ENCODE data around the gene AP2M1.
A peak's percentile ranks its signal among the peaks of the same experiment; 100 is the strongest.

DNA sequence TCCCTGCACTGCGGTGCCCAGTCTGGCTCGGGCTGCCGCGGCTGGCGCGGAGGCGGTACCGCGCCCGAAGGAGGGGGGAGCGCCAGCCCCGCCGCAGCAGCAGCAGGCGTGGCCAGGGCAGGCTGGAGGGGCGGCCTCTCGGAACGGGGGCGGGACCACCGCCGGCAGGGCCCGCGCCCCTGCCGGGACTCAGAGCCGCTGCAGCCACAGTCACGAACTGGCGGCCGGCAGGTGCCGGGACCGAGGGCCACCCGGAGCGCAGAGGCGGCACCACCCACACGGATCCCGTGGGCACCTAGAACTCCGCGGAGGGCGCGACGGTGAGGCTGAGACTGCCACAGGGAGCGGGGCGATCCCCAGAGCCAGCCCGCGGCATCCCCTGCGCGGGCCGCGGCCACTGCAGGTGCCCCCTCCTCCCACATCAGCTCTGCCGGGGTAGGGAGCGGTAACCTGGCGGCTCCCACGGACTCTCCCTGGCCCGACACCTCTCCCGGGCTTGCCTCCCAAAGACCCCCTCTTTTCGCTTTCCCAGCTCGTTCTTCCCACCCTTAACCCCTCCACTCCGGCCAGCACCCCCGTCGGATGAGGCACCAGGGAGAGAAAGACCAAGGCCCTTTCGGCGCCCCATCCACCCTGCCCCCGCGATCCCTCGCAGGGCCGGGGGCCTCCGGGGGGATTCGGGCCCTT, 54.9 kb downstream of the AP2M1 start, which contains the start of gene VWA5B2:
- TF ChIP-seq MAFK (IDR thresholded peaks at IDR 0.05; ENCODE audit: low read depth, low read length) (no peak), CTCF (IDR thresholded peaks at IDR 0.05; ENCODE audit: control extremely low read depth in 1 of 3, insufficient read depth in 1 of 3, low read depth in 1 of 3, low read length in 3 of 3) (peak in 2 of 3 experiments; percentile 14 to 15; a peak in 1 of 4 replicates), POLR2A (IDR thresholded peaks at IDR 0.05; ENCODE audit: control extremely low read depth in 1 of 2, low read depth in 2 of 2, low read length in 2 of 2) (no peak), SRF (IDR thresholded peaks at IDR 0.05; ENCODE audit: low read depth, low read length) (no peak), RFX5 (IDR thresholded peaks at IDR 0.05; ENCODE audit: borderline replicate concordance, low read depth, low read length) (no peak), POLR2AphosphoS5 (IDR thresholded peaks at IDR 0.05; ENCODE audit: low read depth, low read length) (no peak), CEBPB (IDR thresholded peaks at IDR 0.05; ENCODE audit: low read depth, low read length) (no peak), ZNF274 (IDR thresholded peaks at IDR 0.05; ENCODE audit: borderline replicate concordance, extremely low read depth, low read length) (no peak), EZH2 (IDR thresholded peaks at IDR 0.05; ENCODE audit: low read depth, low read length, severe bottlenecking) (peak; percentile 62), YY1 (IDR thresholded peaks at IDR 0.05; ENCODE audit: low read depth, low read length) (no peak), CREB1 (IDR thresholded peaks at IDR 0.05) (no peak), NANOG (IDR thresholded peaks at IDR 0.05; ENCODE audit: insufficient read depth, low read depth, low read length, poor library complexity, severe bottlenecking) (no peak), CHD2 (IDR thresholded peaks at IDR 0.05; ENCODE audit: low read length) (no peak)
- TF ChIP-seq, protein P1, sequence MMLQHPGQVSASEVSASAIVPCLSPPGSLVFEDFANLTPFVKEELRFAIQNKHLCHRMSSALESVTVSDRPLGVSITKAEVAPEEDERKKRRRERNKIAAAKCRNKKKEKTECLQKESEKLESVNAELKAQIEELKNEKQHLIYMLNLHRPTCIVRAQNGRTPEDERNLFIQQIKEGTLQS (IDR thresholded peaks at IDR 0.05; ENCODE audit: insufficient read depth, low read depth, low read length) = no peak
